Hepatocyte (in vitro differentiated cells): ENCODE data around the gene KRT83. TPM values are rescaled to one million over a fixed set of nuclear protein-coding genes. Genes with fewer than 3 reads are reported as not detected.

Experiments
- DNase-seq: peaks from one replicate; pipeline ENCODE4 v3.0.0-alpha.2; 2016; ENCODE audit warnings: low spot score
- H2AFZ ChIP-seq: fragments of 200-600 bp; sonication (generic); 2 replicates; pipeline ENCODE4 v1.6.0; 2016; ENCODE audit warnings: antibody characterized with exemption, mild to moderate bottlenecking
- H3K27ac ChIP-seq: fragments of 200-600 bp; sonication (generic); 2 replicates; pipeline ENCODE4 v1.5.1; 2016; ENCODE audit warnings: mild to moderate bottlenecking
- H3K27me3 ChIP-seq: fragments of 200-600 bp; sonication (generic); 2 replicates; pipeline ENCODE4 v1.6.1; 2016
- H3K36me3 ChIP-seq: fragments of 200-600 bp; sonication (generic); replicated peaks from 2 replicates; pipeline ENCODE4 v1.5.1; 2016; ENCODE audit warnings: low read depth; ENCODE audit not compliant: insufficient read depth
- H3K4me1 ChIP-seq: fragments of 200-600 bp; sonication (generic); 2 replicates; pipeline ENCODE4 v1.5.1; 2016; ENCODE audit warnings: mild to moderate bottlenecking, moderate library complexity; ENCODE audit not compliant: insufficient read depth
- H3K4me2 ChIP-seq: fragments of 200-600 bp; sonication (generic); 2 replicates; pipeline ENCODE4 v1.6.0; 2016
- H3K4me3 ChIP-seq: fragments of 200-600 bp; sonication (generic); 2 replicates; pipeline ENCODE4 v1.5.1; 2016; ENCODE audit warnings: mild to moderate bottlenecking
- H3K79me2 ChIP-seq: fragments of 200-600 bp; sonication (generic); 2 replicates; pipeline ENCODE4 v1.6.0; 2017; ENCODE audit warnings: mild to moderate bottlenecking
- H3K9me2 ChIP-seq: fragments of 200-600 bp; sonication (generic); replicated peaks from 2 replicates; pipeline ENCODE4 v1.6.0; 2017; ENCODE audit warnings: mild to moderate bottlenecking; ENCODE audit not compliant: insufficient read depth
- H3K9me3 ChIP-seq: fragments of 200-600 bp; sonication (generic); 2 replicates; pipeline ENCODE4 v1.5.1; 2016; ENCODE audit warnings: low read depth, mild to moderate bottlenecking
- H4K20me1 ChIP-seq: fragments of 200-600 bp; sonication (generic); 2 replicates; pipeline ENCODE4 v1.6.0; 2016; ENCODE audit warnings: mild to moderate bottlenecking; ENCODE audit not compliant: insufficient read depth, poor library complexity, severe bottlenecking
- EZH2 ChIP-seq: fragments of 200-600 bp; sonication (generic); IDR thresholded peaks from 2 replicates; pipeline ENCODE4 v1.6.1; 2016; ENCODE audit warnings: antibody characterized with exemption, mild to moderate bottlenecking, borderline replicate concordance
- EZH2phosphoT487 ChIP-seq: fragments of 200-600 bp; sonication (generic); IDR thresholded peaks from one replicate; pipeline ENCODE4 v1.6.1; 2018; ENCODE audit warnings: antibody characterized with exemption, mild to moderate bottlenecking, low read depth, moderate library complexity; ENCODE audit not compliant: unreplicated experiment, severe bottlenecking
- WGBS: methylation state at CpG from one replicate; pipeline ENCODE4 v1.1.6; 2016; ENCODE audit warnings: low lambda C conversion rate; ENCODE audit errors: missing lambda C conversion rate; 5-methylcytosine and 5-hydroxymethylcytosine counted together
- polyA plus RNA-seq: library from polyadenylated mRNA; unstranded; fragments of >200 nt; fragmentation: Nextera tagmentation; extraction: Ambion mirVana; gene quantifications from 2 replicates; pipeline ENCODE4 v1.2.1, GENCODE V29; 2016
- total RNA-seq: library from RNA; depleted of rRNA; stranded (reverse); fragments of >200 nt; gene quantifications from 2 replicates; pipeline ENCODE4 v1.2.3, GENCODE V29; 2014
- TF ChIP-seq, protein P1 (sequence below): fragments of 200-600 bp; sonication (generic); IDR thresholded peaks from 2 replicates; pipeline ENCODE4 v1.5.1; 2016; ENCODE audit warnings: antibody characterized with exemption, mild to moderate bottlenecking; ENCODE audit not compliant: poor library complexity

Gene KRT83
- total and polyA plus RNA-seq, 2 experiments from 2014 or later, result not detected

DNA sequence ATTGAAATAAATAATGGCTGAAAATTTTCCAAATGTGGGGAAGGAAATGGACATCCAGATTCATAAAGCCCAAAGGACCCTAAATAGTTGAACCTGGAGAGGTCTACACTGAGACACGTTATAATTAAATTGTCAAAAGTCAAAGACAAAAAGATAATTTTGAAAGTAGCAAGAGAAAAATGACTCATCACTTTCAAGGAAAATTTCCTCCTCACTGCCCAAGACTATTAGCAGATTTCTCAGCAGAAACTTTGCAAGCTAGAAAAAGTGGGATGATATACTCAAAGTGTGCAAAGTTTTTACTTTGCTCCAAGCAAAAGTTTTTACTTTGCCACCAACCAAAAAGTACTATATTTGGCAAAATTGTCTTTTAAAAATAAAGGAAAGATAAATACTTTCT is 15.9 kb upstream of the KRT83 start:
- no peak overlapping the region for H3K4me3 ChIP-seq
- no peaks in the 10 kb centered on the region for H3K9me3 ChIP-seq
- H3K79me2 ChIP-seq, result no peaks in the 10 kb centered on the region
- no peaks in the 10 kb centered on the region for H3K4me1 ChIP-seq
- TF ChIP-seq EZH2phosphoT487, result no peak
- no peak for TF ChIP-seq EZH2
- TF ChIP-seq, protein P1, sequence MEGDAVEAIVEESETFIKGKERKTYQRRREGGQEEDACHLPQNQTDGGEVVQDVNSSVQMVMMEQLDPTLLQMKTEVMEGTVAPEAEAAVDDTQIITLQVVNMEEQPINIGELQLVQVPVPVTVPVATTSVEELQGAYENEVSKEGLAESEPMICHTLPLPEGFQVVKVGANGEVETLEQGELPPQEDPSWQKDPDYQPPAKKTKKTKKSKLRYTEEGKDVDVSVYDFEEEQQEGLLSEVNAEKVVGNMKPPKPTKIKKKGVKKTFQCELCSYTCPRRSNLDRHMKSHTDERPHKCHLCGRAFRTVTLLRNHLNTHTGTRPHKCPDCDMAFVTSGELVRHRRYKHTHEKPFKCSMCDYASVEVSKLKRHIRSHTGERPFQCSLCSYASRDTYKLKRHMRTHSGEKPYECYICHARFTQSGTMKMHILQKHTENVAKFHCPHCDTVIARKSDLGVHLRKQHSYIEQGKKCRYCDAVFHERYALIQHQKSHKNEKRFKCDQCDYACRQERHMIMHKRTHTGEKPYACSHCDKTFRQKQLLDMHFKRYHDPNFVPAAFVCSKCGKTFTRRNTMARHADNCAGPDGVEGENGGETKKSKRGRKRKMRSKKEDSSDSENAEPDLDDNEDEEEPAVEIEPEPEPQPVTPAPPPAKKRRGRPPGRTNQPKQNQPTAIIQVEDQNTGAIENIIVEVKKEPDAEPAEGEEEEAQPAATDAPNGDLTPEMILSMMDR, result no peak
- H4K20me1 ChIP-seq, result no peaks in the 10 kb centered on the region
- H3K4me2 ChIP-seq, result no peak overlapping the region
- H3K36me3 ChIP-seq, result no peaks in the 10 kb centered on the region
- no peak overlapping the region for H2AFZ ChIP-seq
- no peak overlapping the region for H3K27ac ChIP-seq
- no peak for DNase-seq
- H3K27me3 ChIP-seq, result no peaks in the 10 kb centered on the region
- no peaks in the 10 kb centered on the region for H3K9me2 ChIP-seq
- 55% methylated on average over 1 of the region's 1 CpG for WGBS

DNA sequence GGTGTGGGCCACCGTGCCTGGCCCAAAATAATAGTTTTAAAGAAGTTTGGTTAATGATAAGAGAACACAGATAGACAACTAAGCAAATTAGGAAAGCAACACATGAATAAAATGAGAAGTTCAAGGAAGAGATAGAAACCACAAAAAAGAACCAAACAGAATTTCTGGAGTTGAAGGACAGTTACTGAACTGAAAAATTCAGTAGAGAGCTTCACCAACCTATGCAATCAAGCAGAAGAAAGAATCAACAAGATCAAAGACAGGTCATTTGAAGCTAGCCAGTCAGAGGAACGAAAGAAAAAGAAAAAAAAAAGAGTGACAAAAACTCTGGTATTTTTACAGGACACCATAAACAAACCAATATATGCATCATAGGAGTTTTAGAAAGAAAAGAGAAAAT is 15.4 kb upstream of the KRT83 start:
- Histone ChIP-seq H3K4me2 (no peak overlapping the region), H4K20me1 (no peaks in the 10 kb centered on the region), H3K4me1 (no peaks in the 10 kb centered on the region), H3K4me3 (no peak overlapping the region), H3K27me3 (no peaks in the 10 kb centered on the region), H3K79me2 (no peaks in the 10 kb centered on the region), H3K36me3 (no peaks in the 10 kb centered on the region), H2AFZ (no peak overlapping the region), H3K9me3 (no peaks in the 10 kb centered on the region), H3K27ac (no peak overlapping the region), H3K9me2 (no peaks in the 10 kb centered on the region)
- WGBS, result 67% methylated on average over 2 of the region's 2 CpGs
- DNase-seq, result no peak
- TF ChIP-seq, protein P1, result no peak
- no peak for TF ChIP-seq EZH2phosphoT487
- TF ChIP-seq EZH2, result no peak

DNA sequence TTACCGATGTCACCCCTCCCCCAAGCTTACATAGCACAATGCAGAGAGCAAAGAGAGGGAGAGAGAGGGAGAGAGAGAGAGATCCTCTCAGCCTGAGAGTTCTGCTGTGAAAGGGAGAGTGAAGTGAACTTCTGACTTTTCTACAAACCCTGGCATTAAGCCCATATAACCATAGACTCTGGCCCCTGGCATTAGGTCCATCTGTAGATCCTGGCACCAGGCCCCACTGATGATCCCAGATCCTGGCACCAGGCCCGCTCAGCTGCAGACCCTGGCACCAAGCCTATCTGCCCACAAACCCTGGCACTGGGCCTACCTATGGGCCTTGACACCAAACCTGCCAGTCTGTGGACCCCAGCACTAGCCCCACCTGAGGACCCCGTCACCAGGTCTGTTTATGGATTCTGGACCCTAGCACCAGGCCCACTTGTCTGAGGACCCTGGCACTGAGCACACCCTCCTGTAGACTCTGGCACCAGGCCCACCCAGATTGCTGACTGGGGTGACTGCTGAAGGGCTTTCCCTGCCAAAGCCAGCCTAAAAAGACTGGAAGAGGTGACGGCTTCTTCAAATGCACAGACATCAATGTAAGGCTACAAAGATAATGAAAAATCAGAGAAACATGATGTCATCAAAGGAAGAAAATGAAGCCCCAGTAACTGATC is 14.5 kb upstream of the KRT83 start:
- no peak for DNase-seq
- H2AFZ ChIP-seq, result no peak overlapping the region
- H3K9me3 ChIP-seq, result no peaks in the 10 kb centered on the region
- no peaks in the 10 kb centered on the region for H3K79me2 ChIP-seq
- H3K4me2 ChIP-seq, result no peak overlapping the region
- H3K4me1 ChIP-seq, result no peaks in the 10 kb centered on the region
- TF ChIP-seq EZH2phosphoT487, result no peak
- TF ChIP-seq, protein P1, result no peak
- TF ChIP-seq EZH2, result no peak
- H3K27ac ChIP-seq, result no peak overlapping the region
- WGBS, result 87% methylated on average over 4 of the region's 4 CpGs
- H3K36me3 ChIP-seq, result no peaks in the 10 kb centered on the region
- no peaks in the 10 kb centered on the region for H3K9me2 ChIP-seq
- H3K4me3 ChIP-seq, result no peak overlapping the region
- no peaks in the 10 kb centered on the region for H4K20me1 ChIP-seq
- H3K27me3 ChIP-seq, result no peaks in the 10 kb centered on the region
